Stomach (tissue), 19 donors: ENCODE results near the gene GOSR2. TPM values are rescaled to one million over a fixed set of nuclear protein-coding genes. Genes with fewer than 3 reads are reported as not detected.

Experiments used
- DNase-seq, 2 donors: peaks; one replicate each; pipeline versions ENCODE4 v3.0.0 to v3.0.0-alpha.2; 2013 to 2019
- H3K27ac ChIP-seq, 5 donors: fragments of 200-600 bp in 4 of 5; sonication (generic) in 4 of 5; one replicate each; pipeline ENCODE4 v1.5.1; 2013 to 2019; ENCODE audit warnings: mild to moderate bottlenecking in 1 of 5, moderate library complexity in 1 of 5
- H3K27me3 ChIP-seq, 3 donors: fragments of 200-600 bp; sonication (generic); one replicate each; pipeline ENCODE4 v1.5.1; 2017 to 2019; ENCODE audit warnings: mixed run types in 1 of 3
- H3K36me3 ChIP-seq, 4 donors: fragments of 200-600 bp; sonication (generic); 1 replicate in 3 of 4; 2 replicates in 1 of 4; pipeline ENCODE4 v1.5.1; 2016 to 2019
- H3K4me1 ChIP-seq, 4 donors: fragments of 200-600 bp; sonication (generic); one replicate each; pipeline ENCODE4 v1.5.1; 2016 to 2019
- H3K4me3 ChIP-seq, 4 donors: fragments of 200-600 bp; sonication (generic) in 3 of 4; one replicate each; pipeline ENCODE4 v1.5.1; 2016 to 2019; ENCODE audit warnings: mild to moderate bottlenecking in 1 of 4
- H3K9me3 ChIP-seq, 4 donors: fragments of 200-600 bp; sonication (generic); one replicate each; pipeline ENCODE4 v1.5.1; 2016 to 2019
- EP300 ChIP-seq: sonication (generic); formaldehyde crosslinking; IDR thresholded peaks from one replicate; pipeline ENCODE4 v1.6.1; 2017; ENCODE audit warnings: antibody characterized with exemption
- POLR2A ChIP-seq, 4 donors: fragments of 450-650 bp; IDR thresholded peaks; one replicate each; pipeline ENCODE4 v1.6.1; 2016; ENCODE audit warnings: antibody characterized with exemption in 4 of 4, control low read depth in 2 of 4, mild to moderate bottlenecking in 1 of 4, moderate library complexity in 1 of 4
- POLR2AphosphoS5 ChIP-seq, 3 donors: sonication (generic); formaldehyde crosslinking; IDR thresholded peaks; one replicate each; pipeline ENCODE4 v1.6.1; 2016; ENCODE audit warnings: antibody characterized with exemption in 3 of 3
- WGBS, 5 donors: extraction: QIAGEN DNeasy Blood & Tissue Kit in 3 of 5; methylation state at CpG; one replicate each; pipeline versions ENCODE4 v1.1.5 to v1.1.7; 2013 to 2018; 5-methylcytosine and 5-hydroxymethylcytosine counted together
- intact Hi-C: fragments of 100-400 bp; cut with DNase I; formaldehyde crosslinking; loops from one replicate; pipeline ENCODE4 v1.15.1; 2023; ENCODE audit warnings: low total_unique reads
- long read RNA-seq, 10 donors: transcript quantifications; one replicate each; lab custom pipeline, GENCODE V29; 2026
- polyA plus RNA-seq, 3 donors: library from polyadenylated mRNA; stranded (reverse); fragments of 200-250 nt; gene quantifications; one replicate each; pipeline ENCODE4 v1.2.3, GENCODE V29; 2013
- total RNA-seq, 5 donors: library from RNA; depleted of rRNA; stranded (reverse); fragments of >200 nt; gene quantifications; one replicate each; pipeline versions ENCODE4 v1.1.0 to v1.2.3, GENCODE V29; 2014 to 2016
- TF ChIP-seq, protein P1 (sequence below), 7 experiments: fragments of 450-650 bp in 4 of 7; fragments of 200-600 bp in 3 of 7; sonication (generic) in 3 of 7; IDR thresholded peaks; one replicate each; pipeline ENCODE4 v1.5.1; 2016 to 2019; ENCODE audit warnings: antibody characterized with exemption in 7 of 7, control low read depth in 2 of 7, mild to moderate bottlenecking in 1 of 7
- donor health status: healthy with polysubstance abuse.
- donor health status: Bipolar disorder and iron deficiency.
- donor health status: healthy.

Gene GOSR2
- total RNA-seq = 10 to 100 TPM; 25.0 to 84.0 (median 42.0) TPM
- polyA plus RNA-seq = 10 to 100 TPM; 15.3 to 24.1 (median 23.0) TPM
- long read RNA-seq, donor 1, partial matches to known transcripts = 0 of 5 reads
- long read RNA-seq, donor 1, other reads (novel, unspliced or antisense) = 0 of 5 reads
- long read RNA-seq, donor 2, transcript GOSR2-232 (6 exons, 3,964 nt) = major isoform, 13 of 22 reads
- long read RNA-seq, donor 2, partial matches to known transcripts = 0 of 22 reads
- long read RNA-seq, donor 2, other reads (novel, unspliced or antisense) = 0 of 22 reads
- long read RNA-seq, donor 3, transcript GOSR2-232 (6 exons, 3,964 nt) = major isoform, 5 of 8 reads
- long read RNA-seq, donor 3, partial matches to known transcripts = 0 of 8 reads
- long read RNA-seq, donor 3, other reads (novel, unspliced or antisense) = 0 of 8 reads
- long read RNA-seq, donor 4 = 0 reads
- long read RNA-seq, donor 5, transcript GOSR2-232 (6 exons, 3,964 nt) = major isoform, 5 of 10 reads
- long read RNA-seq, donor 5, partial matches to known transcripts = 0 of 10 reads
- long read RNA-seq, donor 5, other reads (novel, unspliced or antisense) = 0 of 10 reads
- long read RNA-seq, donor 6, transcript GOSR2-232 (6 exons, 3,964 nt) = major isoform, 14 of 33 reads
- long read RNA-seq, donor 6, partial matches to known transcripts = 13 of 33 reads
- long read RNA-seq, donor 6, other reads (novel, unspliced or antisense) = 0 of 33 reads
- long read RNA-seq, donor 7, transcript GOSR2-232 (6 exons, 3,964 nt) = major isoform, 10 of 19 reads
- long read RNA-seq, donor 7, partial matches to known transcripts = 0 of 19 reads
- long read RNA-seq, donor 7, other reads (novel, unspliced or antisense) = 0 of 19 reads
- long read RNA-seq, donor 8, transcript GOSR2-232 (6 exons, 3,964 nt) = major isoform, 6 of 12 reads
- long read RNA-seq, donor 8, partial matches to known transcripts = 0 of 12 reads
- long read RNA-seq, donor 8, other reads (novel, unspliced or antisense) = 0 of 12 reads
- long read RNA-seq, donor 9, partial matches to known transcripts = 0 of 16 reads
- long read RNA-seq, donor 9, other reads (novel, unspliced or antisense) = 0 of 16 reads
- long read RNA-seq, donor 10, partial matches to known transcripts = 0 of 7 reads
- long read RNA-seq, donor 10, other reads (novel, unspliced or antisense) = 0 of 7 reads

DNA sequence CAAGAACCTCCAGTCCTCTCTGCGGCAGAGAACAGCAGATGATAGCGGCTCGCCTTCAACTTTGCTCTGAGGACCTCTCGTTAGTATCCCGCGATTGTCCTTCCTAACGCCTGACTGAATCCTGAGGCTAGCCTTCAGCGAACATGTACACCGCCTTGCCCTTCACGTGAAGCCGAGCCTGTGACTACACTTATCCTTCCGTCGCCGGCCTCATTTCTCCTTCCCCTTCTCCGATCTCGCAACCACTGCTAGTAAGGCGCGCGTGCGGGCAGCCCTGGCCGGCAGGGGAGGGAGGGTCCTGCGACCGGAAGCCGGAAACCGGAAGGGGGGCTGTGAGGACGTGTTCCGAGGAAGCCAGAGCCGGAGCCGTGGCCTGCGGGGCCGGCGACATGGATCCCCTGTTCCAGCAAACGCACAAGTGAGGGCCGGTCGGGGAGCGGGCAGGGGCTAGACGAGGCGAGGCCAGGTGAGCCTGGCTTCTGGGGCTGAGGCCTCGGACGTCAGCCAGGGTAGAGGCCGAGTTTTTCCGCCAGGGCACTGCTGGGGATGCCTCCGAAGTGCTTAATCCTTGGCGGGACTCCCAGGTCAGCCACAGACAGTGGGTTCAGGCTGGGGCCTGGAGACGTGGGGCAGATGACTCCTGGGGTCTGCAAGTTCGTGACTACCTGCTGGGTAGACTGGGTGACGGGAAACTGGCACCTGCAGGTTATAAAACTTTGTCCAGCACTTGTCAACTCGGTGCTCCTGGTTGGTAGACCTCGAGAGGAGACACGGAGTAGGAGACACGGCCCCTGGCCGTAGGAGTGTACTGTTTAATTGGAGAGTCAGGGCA, at the start of gene GOSR2:
TSS of gene GOSR2 (plus strand) at position 357 of the 832 bp plus-strand sequence. CDS start at position 390, 33 bp downstream.
- 0 to 1% (median 1%) methylated on average over 40 to 52 of the region's 52 CpGs for WGBS, 5 donors
- no peaks in the 10 kb centered on the region for H3K27me3 ChIP-seq
- H3K4me1 ChIP-seq = peaks cover 19 to 51% (median 41%) of the 10 kb centered on the region in 4 donors
- intact Hi-C loops = no loop called here
- peak within 1 kb of the TSS; percentile 80 to 93 (median 88) for H3K4me3 ChIP-seq
- TF ChIP-seq POLR2A (IDR thresholded peaks at IDR 0.05) = peak in 2 of 4 donors; percentile 17 to 62
- TF ChIP-seq, protein P1, sequence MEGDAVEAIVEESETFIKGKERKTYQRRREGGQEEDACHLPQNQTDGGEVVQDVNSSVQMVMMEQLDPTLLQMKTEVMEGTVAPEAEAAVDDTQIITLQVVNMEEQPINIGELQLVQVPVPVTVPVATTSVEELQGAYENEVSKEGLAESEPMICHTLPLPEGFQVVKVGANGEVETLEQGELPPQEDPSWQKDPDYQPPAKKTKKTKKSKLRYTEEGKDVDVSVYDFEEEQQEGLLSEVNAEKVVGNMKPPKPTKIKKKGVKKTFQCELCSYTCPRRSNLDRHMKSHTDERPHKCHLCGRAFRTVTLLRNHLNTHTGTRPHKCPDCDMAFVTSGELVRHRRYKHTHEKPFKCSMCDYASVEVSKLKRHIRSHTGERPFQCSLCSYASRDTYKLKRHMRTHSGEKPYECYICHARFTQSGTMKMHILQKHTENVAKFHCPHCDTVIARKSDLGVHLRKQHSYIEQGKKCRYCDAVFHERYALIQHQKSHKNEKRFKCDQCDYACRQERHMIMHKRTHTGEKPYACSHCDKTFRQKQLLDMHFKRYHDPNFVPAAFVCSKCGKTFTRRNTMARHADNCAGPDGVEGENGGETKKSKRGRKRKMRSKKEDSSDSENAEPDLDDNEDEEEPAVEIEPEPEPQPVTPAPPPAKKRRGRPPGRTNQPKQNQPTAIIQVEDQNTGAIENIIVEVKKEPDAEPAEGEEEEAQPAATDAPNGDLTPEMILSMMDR (IDR thresholded peaks at IDR 0.05) = no peak
- no peak for TF ChIP-seq EP300
- peak; percentile 49 to 95 (median 92) for TF ChIP-seq POLR2AphosphoS5 (IDR thresholded peaks at IDR 0.05)
- H3K27ac ChIP-seq = peak within 1 kb of the TSS; percentile 88 to 97 (median 91)
- no peaks in the 10 kb centered on the region for H3K9me3 ChIP-seq
- DNase-seq = peak; percentile 85 to 97
- no peaks in the 10 kb centered on the region for H3K36me3 ChIP-seq

DNA sequence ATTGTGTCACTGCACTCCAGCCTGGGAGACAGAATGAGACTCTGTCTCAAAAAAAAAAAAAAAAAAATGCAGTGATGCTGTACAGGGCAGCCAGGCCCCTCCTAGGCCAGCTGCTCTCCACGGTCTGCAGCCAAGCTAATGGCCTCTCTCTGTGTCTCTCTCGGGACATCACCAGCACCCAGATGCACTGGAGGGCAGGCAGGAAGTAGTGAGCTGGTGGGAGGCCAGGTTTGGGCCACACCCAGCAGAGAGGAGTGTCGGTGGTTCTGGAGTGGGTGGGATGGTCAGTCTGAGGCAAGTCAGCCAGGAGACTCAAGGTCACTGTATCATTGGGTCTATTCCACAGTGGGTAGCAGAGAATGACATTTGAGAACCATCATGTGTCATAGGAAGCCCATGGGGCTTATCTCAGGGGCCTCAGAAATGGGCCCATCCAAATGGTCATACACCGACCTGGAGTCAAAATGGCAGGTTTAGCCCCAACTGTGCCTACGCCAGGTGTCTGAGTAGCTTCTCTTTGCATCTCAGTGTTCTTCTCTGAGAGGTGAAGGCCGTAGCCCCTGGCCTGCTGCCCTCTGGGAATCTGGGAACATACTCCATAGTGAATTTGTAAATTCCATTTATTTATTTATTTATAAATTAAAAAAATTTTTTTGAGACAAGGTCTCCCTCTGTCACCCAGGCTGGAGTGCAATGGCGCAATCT, 48.9 kb upstream of the GOSR2 start:
- H3K4me3 ChIP-seq = no peak overlapping the region
- WGBS, 5 donors = 70 to 85% (median 76%) methylated on average over 7 of the region's 7 CpGs
- DNase-seq = no peak
- peaks cover 0 to 25% (median 4%) of the 10 kb centered on the region in 4 donors for H3K4me1 ChIP-seq
- no peak overlapping the region for H3K27ac ChIP-seq
- H3K9me3 ChIP-seq = no peaks in the 10 kb centered on the region
- H3K36me3 ChIP-seq = no peaks in the 10 kb centered on the region
- intact Hi-C loops = no loop called here
- no peaks in the 10 kb centered on the region for H3K27me3 ChIP-seq
- TF ChIP-seq EP300 (no peak), POLR2A (IDR thresholded peaks at IDR 0.05) (no peak), POLR2AphosphoS5 (IDR thresholded peaks at IDR 0.05) (no peak)
- TF ChIP-seq, protein P1 (IDR thresholded peaks at IDR 0.05) = no peak

DNA sequence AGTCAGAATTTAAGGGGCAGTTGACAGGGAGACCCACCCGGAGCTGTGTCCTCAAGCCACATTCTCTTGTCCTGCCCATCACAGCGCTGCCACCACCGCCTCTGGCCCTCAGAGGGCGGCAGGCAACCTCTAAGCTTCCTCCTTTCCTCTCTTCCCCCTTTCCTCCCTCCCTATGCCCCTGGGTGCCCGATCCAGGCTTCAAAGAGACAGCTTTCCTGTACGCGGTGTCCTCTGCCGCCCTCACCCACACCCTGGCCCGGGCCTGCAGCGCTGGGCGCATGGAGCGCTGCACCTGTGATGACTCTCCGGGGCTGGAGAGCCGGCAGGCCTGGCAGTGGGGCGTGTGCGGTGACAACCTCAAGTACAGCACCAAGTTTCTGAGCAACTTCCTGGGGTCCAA, 48.1 kb upstream of the GOSR2 start:
- no peak overlapping the region for H3K4me3 ChIP-seq
- H3K36me3 ChIP-seq = no peaks in the 10 kb centered on the region
- H3K9me3 ChIP-seq = no peaks in the 10 kb centered on the region
- peaks cover 0 to 25% (median 4%) of the 10 kb centered on the region in 4 donors for H3K4me1 ChIP-seq
- WGBS, 5 donors = 85 to 91% (median 89%) methylated on average over 14 to 16 of the region's 16 CpGs
- TF ChIP-seq POLR2AphosphoS5 (IDR thresholded peaks at IDR 0.05) = no peak
- no peak for TF ChIP-seq EP300
- no peak overlapping the region for H3K27ac ChIP-seq
- intact Hi-C loops = no loop called here
- no peak for DNase-seq
- no peaks in the 10 kb centered on the region for H3K27me3 ChIP-seq

DNA sequence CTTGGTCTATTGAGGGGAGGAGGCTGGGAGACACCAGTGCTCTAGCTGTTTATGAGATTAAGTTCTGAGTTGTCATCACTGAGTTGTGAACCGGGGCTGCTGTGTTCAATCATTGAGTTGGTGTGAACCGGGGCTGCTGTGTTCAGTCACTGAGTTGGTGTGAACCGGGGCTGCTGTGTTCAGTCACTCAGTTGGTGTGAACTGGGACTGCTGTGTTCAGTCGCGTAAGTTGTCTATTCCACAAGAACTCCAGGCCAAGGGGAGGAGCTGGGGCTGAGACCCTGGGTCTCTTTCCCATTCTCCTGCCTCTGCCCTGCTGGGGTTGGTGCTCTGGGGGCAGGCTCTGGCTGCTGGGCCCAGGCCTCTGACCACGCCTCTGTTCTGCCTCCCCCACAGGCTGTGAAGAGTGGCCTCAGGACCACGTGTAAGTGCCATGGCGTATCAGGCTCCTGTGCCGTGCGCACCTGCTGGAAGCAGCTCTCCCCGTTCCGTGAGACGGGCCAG, 47.1 kb upstream of the GOSR2 start:
- Histone ChIP-seq H3K36me3 (no peaks in the 10 kb centered on the region), H3K27ac (peak overlapping the region in 3 of 5 donors; percentile 10 to 24 (median 12)), H3K27me3 (no peaks in the 10 kb centered on the region), H3K9me3 (no peaks in the 10 kb centered on the region), H3K4me1 (peaks cover 0 to 19% (median 2%) of the 10 kb centered on the region in 4 donors), H3K4me3 (no peak overlapping the region)
- DNase-seq = no peak
- 69 to 76% (median 74%) methylated on average over 8 to 13 of the region's 13 CpGs for WGBS, 5 donors
- no peak for TF ChIP-seq EP300
- TF ChIP-seq POLR2AphosphoS5 (IDR thresholded peaks at IDR 0.05) = no peak
- TF ChIP-seq, protein P1 (IDR thresholded peaks at IDR 0.05) = no peak
- TF ChIP-seq POLR2A (IDR thresholded peaks at IDR 0.05) = no peak
- intact Hi-C loops = no loop called here
